Left renal cortex interstitium (tissue), 4 donors: ENCODE data around the gene CHST5. TPM values are rescaled to one million over a fixed set of nuclear protein-coding genes. Genes with fewer than 3 reads are reported as not detected.

ENCODE experiments used
- DNase-seq, 4 donors: peaks; one replicate each; pipeline ENCODE4 v3.0.0-alpha.2; 2013; ENCODE audit warnings: low read depth in 4 of 4, low spot score in 2 of 4, missing footprints in 1 of 4
- polyA plus RNA-seq, 4 donors: library from polyadenylated mRNA; unstranded; fragments of 120-200 nt; gene quantifications; one replicate each; pipeline ENCODE4 v1.2.1, GENCODE V29; 2013; ENCODE audit not compliant: insufficient read length in 4 of 4

The CHST5 gene
- polyA plus RNA-seq, result 1 to 10 TPM in 1 of 4 donors, under 1 TPM in 3; 0.32 to 1.4 (median 0.41) TPM

DNA sequence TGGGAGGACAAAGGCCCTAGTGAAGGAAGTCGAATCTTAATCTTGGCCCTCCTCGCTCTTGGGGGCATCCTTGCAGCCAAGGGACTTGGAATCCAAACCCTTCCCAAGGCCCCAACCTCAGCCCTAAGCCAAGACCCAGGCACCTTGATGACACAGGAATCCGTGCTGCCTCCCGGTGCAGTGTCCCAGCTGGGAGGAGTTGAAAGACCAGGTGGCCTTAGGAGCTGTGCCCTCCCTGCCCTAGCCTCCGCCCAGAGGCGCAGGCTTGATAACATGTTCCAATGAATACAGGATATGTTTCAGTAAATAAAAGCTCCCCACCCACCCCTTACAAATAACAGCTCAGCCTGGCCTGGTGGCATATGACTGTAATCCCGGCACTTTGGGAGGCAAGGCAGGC, at the start of gene CHST5:
CHST5 (minus strand) TSS at position 208 of the 400 bp plus-strand sequence. CDS start 5,724 bp downstream, outside the sequence.
- DNase-seq, result no peak

- no peak for DNase-seq
Measured at GRCh38 chr16:75584108-75584507, 48.2 kb upstream of the CHST5 start.

DNA sequence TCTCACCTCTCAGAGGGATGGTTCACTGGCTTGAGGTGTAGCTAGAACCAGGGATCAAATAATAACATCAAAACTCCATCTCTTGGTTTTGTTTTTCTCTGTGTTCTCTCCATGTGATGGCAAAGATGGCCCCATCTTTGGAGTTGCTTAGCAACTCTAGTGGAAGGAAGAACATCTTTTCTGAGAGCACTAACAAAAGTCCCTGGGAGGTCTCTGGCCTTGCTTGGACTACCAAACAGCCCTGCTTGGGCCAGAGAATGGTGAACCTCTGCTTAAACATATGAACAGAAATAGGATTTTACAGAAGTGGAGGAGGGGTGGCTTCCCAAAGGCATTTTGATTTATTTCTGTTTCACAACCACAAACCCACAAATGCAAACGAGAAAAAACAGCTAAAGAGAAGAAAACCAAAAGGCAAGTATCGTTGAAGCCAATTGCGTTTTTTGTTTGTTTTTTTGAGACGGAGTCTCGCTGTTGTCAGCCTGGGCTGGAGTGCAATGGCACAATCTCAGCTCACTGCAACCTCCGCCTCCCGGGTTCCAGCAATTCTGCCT, 43.5 kb upstream of the CHST5 start:
- no peak for DNase-seq

- DNase-seq, result no peak
Measured at GRCh38 chr16:75578725-75579124, 42.8 kb upstream of the CHST5 start.

DNA sequence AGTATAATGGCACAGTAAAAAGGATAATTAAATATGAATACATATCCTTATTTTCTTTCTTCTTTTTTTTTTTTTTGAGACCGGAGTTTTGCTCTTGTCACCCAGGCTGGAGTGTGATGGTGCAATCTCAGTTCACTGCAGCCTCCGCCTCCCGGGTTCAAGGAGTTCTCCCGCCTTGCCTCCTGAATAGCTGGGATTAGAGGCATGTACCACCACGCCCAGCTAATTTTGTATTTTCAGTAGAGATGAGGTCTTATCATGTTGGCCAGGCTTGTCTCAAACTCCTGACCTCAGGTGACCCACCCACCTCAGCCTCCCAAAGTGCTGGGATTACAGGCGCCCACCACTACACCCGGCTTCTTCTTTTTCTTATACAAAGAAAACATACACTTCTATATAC, 42.3 kb upstream of the CHST5 start:
- DNase-seq, result no peak

GRCh38 chr16:75576384-75576811, 40.5 kb upstream of the CHST5 start:
- no peak for DNase-seq

- DNase-seq, result no peak
Measured at GRCh38 chr16:75575958-75576357, 40.0 kb upstream of the CHST5 start.

- no peak for DNase-seq
Measured at GRCh38 chr16:75573955-75574354, 38.0 kb upstream of the CHST5 start.

GRCh38 chr16:75572864-75573542, 37.1 kb upstream of the CHST5 start:
- DNase-seq, result no peak

GRCh38 chr16:75570396-75571065, 34.6 kb upstream of the CHST5 start:
- DNase-seq, result no peak

DNA sequence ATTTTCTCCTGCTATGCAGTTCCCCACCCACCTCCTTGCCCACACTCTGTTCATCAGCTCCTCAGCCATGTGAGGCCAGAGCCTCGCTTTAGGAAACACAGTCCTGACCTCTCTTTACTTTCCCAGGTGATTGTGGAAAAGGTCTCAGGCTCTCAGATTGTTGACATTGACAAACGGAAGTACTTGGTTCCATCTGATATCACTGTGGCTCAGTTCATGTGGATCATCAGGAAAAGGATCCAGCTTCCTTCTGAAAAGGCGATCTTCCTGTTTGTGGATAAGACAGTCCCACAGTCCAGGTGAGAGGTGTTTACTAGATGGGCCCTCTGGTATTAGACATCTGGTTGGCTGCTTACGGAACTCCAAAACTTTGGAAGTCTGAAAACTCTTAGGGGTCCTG, 32.0 kb upstream of the CHST5 start:
- DNase-seq, result no peak

DNA sequence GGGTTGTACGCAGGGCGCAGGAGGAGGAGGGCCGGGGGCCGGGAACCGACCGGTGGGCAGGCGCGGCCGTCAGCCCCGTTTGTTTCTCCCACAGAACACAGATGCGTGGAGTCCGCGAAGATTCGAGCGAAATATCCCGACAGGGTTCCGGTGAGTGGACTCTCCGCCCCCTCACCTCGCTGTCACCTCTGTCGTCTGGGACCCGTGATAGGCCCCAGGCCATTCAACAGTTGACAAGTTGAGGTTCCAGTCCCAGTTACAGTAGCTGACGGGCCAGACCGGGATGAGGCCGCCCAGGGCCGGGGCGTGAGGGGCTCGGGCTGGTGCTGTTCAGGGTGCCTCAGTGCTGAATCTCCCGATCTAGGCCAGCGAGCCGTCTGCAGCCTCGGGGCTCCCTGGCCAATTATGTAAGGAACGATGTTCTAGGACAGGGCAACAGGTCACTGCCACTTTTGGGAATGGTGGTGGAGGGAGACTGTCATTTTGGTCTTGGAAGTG, 30.9 kb upstream of the CHST5 start:
- no peak for DNase-seq

DNA sequence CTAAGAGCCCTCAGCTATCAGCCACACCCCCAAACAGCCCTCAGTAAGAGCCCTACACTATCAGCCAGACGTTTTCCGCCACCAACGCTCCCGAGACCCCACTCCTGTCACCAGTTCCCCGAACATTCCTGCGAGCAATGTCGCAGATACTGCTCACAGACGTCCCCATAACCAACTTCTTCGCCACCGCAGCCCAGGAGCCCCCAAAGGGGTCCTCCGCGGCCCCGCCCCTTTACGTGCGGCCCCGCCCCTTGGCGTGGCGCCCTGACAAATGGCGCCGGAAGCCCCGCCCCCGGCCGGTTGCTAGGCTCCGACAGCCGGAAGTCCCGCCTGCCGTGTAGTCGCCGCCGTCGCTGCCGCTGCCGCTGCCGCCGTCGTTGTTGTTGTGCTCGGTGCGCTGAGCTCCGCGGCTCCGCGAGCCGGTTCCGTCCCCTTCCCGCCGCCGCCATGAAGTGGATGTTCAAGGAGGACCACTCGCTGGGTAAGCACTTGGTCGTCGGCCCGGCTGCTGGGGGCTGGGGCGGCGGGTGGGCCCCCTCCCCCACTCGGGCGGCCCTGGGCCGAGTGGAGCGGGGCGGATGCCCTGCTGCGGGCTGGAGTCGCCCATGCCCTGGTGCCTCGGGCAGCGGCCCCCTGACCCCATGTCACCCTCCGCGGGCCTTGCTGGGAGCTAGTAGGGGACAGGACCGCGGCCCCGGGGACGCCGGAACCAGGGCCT, 30.3 kb upstream of the CHST5 start, which contains the start of gene GABARAPL2:
GABARAPL2 (plus strand) TSS at position 340 of the 718 bp plus-strand sequence; CDS start at position 448, 108 bp downstream.
- peak; percentile 72 to 81 (median 76) for DNase-seq

DNA sequence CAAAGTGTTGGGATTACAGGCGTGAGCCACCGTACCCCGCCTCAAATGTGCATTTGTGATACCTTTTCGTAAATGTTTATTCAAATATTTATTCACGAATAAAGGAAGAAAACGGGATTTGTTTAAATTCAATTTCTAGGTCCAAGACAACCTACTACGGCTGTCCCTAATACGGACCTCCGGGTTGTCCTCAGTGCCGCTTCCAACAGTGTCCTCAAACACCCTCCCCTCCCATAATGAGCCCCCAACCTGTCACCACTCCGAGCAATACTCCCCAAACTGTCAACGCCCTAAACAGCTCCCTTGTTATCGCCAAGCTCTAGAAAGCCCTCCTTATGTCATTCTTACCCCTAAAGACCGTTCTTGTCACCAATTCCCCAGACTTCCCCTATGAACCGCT, 29.7 kb upstream of the CHST5 start:
- no peak for DNase-seq

DNA sequence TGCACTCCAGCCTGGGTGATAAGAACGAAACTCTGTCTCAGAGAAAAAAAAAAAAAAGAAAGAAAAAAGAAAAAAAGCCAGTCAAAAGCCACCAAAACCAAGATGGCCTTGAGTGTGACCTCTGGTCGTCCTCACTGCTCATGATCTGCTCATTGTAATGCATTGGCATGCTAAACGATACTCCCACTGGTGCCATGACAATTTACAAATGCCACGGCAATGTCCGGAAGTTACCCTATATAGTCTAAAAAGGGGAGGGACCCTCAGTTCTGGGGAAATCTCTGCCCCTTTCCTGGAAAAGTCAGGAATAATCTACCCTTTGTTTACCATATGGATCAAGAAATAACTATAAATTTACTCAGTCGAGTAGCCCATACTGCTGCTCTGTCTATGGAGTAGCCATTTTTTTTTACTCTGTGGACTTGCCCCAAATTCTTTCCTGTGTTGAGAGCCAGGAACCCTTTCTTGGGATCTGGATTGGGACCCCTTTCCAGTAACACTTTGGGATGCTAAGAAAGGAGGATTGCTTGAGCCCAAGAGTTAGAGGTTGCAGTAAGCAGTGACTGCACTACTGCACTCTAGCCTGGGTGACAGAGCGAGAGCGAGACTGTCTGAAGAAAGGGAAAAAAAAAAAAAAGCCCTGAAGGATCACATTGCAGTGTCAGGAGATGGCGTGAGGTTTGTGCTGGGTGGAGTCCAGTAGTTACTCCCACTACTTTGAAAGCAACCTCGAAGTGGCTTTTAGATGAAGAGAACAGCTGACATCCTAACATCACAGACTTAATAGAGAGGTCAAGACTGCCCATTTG, 23.9 kb upstream of the CHST5 start:
- no peak for DNase-seq

GRCh38 chr16:75558846-75559401, 23.0 kb upstream of the CHST5 start:
- no peak for DNase-seq

GRCh38 chr16:75556431-75556950, 20.6 kb upstream of the CHST5 start:
- DNase-seq, result peak in 1 of 4 donors; percentile 80

DNA sequence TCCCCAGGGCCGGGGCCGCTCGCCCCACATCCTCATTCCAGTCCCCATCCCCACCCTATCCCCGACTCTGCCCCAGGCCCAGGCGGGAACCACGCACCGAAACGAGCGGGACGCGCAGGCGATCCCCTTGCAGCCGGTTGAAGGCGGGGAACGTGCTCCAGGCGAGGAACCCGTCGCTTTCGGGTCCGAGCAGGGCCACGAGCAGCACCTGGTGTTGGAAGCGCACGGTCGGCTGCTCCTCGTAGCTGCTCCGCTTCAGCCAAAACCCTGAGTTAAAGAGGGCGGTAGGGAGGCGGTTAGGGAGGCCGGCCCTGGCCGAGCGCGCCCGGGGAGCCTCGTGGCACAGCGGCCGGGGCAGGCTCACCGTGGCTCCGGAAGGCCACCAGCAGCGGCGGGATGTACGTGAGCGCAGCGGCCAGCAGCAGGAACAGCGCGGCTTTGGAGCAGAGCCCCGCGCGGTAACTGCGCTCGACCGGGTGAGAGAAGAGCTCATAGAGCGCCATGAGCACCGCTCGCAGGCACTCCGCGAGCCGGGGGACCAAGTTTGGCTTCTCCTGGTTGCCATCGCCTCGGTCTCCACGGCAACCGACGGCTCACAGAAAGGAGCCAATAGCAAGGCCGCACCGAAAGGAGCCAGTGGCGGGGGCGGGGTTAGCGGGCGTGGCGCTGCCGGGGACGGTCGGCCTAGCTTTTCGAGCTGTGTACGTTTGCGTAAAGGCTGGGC, 20.0 kb upstream of the CHST5 start, which contains the start of gene TMEM231:
TMEM231 (minus strand) TSS at position 546 of the 724 bp plus-strand sequence; CDS start at position 503, 43 bp downstream.
- DNase-seq, result peak; percentile 76 to 92 (median 82)
